SW 1271 (cell line): ENCODE data around the gene VRK2.
"Not testable (repeated sequence)": the region's sequence is repeated elsewhere in the genome, so short reads cannot be mapped to it uniquely, and the experiment has no call there.

ENCODE experiments used
- DNase-seq, 2 experiments: peaks; one replicate each; lab custom pipeline; 2025; lab: John Stamatoyannopoulos, UW

The VRK2 gene

GRCh38 chr2:58054264-58054663 is 7.7 kb downstream of the VRK2 start:
- DNase-seq, result no peak

DNA sequence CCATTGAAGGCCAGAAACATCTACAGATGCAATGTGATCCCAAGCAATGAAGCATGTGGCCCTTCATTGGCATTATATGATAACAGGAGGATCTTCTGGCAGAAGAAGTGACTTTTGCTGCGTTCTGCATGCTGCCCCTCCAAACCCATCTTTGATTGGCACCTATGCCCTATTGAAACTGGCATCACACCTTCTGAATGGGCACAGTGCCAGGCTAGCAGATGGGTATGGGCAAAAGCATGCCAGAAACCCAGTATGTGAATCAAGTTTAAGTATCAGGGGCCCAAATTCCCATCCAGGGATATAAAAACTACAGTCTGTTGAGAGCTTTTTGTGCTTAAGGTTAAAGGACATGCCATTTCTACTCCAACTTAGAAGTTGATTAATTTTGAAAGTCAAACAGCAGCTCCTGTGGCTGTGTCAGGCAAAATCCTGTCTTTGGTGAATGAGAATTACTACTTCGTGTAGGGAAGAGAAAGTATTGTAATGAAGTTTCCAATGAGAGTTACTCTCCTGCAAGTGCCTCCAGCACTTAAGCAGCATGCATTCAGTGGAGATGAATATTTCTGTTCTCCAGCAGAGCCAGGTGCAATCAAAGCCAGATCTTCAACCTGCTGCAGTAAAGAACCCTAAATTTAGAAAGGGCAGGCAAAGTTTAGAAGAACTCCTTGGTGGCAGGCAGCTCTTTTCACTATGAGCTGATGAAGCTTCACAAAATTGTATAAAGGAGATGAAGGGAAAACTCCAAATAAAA is 8.6 kb downstream of the VRK2 start:
- no peak for DNase-seq

- DNase-seq, result no peak
Observed at GRCh38 chr2:58056192-58056916, 9.7 kb downstream of the VRK2 start.

DNA sequence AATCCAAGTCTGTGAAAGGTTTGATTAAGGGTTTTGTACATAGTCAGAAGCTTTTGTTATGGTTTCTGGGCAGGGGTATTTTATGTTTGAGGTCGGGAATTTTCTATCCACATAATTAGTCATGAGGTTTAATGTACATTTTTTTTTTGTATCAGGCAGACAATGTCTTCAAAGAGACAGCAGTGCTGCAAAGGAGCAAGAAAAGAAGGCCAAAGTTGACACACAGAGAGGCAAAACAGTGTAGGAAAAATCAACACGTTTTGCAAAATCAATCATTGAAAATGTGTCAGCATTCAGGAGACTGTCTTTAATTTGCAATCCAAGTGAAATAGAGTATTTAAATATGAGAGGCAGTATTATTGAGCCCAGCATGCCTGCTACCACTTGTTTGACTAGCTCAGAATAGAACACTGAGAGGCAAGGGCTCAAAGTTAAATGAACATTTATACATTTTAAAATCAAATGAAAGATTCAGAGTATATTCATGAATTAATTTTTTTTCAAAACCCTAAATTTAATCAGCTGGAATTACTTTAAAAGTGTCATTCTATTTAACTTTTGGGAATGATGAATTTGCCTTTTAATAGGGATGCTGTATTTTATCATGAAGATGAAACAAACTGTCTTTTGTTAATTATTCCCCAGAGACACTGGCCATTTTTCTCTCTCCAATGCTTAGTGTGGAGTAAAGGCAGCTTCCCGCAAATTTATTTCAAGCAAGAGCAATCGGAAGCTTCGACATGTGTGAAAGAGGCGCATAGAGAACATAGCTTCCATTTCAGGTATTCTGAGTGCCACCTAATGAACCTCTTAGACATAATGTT is 11.3 kb downstream of the VRK2 start:
- no peak for DNase-seq

GRCh38 chr2:58063641-58064040 is 17.0 kb downstream of the VRK2 start:
- DNase-seq, result peak in 1 of 2 experiments; percentile 3

- DNase-seq, result no peak
Observed at GRCh38 chr2:58064086-58064485, 17.5 kb downstream of the VRK2 start.

GRCh38 chr2:58065248-58065647 is 18.6 kb downstream of the VRK2 start:
- DNase-seq, result no peak

DNA sequence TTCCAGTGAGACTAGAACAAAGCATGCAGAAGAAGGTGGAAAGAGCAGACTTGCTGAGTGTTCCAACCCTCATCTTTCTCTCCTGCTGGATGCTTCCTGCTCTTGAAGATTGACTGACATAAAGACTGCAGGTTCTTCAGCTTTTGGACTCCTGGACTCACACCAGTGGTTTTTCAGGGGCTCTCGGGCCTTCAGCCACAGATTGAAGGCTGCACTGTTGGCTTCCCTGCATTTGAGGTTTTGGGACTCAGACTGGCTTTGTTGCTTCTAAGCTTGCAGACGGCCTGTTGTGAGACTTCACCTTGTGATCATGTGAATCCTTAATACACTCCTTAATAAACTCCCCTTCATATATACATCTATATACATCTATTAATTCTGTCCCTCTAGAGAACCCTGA is 20.4 kb downstream of the VRK2 start:
- no peak for DNase-seq

DNA sequence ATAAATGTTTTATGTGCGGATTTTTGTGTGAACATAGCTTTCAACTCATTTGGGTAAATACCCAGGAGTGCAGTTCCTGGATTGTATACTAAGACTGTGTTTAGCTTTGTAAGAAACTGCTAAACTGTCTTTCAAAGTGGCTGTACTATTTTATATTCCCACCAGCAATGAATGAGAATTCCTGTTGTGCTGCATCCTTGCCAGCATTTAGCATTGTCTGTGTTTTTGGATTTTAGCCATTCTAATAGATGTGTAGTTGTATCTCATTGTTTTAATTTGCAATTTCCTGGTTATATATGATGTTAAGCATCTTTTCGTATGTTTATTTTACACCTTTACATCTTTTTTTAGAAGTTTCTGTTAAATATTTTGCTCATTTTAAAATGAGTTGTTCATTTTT is 24.2 kb downstream of the VRK2 start:
- DNase-seq, result no peak

DNA sequence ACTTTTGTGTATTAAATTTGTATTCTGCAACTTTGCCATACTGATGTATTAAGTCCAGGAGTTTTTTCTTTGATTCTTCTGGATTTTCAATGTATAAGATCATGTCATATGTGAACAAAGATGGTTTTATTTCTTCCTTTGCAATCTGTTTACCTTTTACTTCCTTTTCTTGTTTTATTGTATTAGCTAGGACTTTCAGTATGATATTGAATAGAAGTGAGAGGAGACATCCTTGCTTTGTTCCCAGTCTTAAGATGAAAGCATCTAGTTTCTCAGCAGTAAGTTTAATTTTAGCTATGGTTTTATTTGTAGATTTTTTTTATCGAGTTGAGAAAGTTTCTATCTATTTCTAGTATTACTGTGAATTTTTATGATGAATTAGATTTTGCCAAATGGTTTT is 25.5 kb downstream of the VRK2 start:
- DNase-seq, result no peak

- no peak for DNase-seq
Observed at GRCh38 chr2:58073008-58073407, 26.4 kb downstream of the VRK2 start.

DNA sequence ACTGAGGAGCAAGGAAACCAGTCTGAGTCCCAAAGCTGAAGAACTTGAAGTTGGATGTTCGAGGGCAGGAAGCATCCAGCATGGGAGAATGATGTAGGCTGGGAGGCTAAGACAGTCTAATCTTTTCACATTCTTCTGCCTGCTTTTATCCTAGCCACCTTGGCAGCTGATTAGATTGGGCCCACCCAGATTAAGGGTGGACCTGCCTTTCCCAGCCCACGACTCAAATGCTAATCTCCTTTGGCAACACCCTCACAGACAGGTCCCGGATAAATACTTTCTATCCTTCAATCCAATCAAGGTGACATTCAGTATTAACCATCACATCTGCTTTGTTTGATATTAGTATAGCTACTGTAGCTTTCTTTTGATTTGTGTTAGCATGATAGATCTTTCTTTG is 27.1 kb downstream of the VRK2 start:
- no peak for DNase-seq

- DNase-seq, result no peak
Observed at GRCh38 chr2:58081000-58081399, 34.4 kb downstream of the VRK2 start.

DNA sequence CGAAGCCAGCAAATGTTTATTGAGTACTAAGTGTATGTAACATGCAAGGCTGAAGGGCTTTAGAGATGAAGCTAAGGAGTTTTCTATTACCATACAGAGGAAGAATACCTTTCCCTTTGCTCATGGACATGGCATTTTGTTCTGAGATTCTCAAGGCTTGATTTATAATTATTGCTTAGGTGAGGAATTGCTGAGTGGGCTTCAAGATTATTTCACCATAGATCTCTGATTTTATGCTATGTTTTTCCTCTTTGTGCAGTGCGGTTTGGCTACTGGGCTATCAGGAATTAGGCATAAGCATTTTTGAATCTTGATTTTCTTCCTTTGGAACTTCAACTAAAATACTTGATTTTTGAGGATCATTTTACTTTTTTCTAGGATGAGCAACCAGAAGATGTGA is 42.5 kb downstream of the VRK2 start:
- DNase-seq, result no peak

DNA sequence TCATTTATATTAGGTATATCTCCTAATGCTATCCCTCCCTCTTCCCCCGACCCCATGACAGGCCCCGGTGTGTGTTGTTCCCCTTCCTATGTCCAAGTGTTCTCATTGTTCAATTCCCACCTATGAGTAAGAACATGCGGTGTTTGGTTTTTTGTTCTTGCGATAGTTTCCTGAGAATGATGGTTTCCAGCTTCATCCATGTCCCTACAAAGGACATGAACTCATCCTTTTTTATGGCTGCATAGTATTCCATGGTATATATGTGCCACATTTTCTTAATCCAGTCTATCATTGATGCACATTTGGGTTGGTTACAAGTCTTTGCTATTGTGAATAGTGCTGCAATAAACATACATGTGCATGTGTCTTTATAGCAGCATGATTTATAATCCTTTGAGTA is 46.2 kb downstream of the VRK2 start:
- DNase-seq, result not testable (repeated sequence)

GRCh38 chr2:58097025-58097424 is 50.4 kb downstream of the VRK2 start:
- no peak for DNase-seq

- no peak for DNase-seq
Observed at GRCh38 chr2:58098254-58099095, 51.9 kb downstream of the VRK2 start.

DNA sequence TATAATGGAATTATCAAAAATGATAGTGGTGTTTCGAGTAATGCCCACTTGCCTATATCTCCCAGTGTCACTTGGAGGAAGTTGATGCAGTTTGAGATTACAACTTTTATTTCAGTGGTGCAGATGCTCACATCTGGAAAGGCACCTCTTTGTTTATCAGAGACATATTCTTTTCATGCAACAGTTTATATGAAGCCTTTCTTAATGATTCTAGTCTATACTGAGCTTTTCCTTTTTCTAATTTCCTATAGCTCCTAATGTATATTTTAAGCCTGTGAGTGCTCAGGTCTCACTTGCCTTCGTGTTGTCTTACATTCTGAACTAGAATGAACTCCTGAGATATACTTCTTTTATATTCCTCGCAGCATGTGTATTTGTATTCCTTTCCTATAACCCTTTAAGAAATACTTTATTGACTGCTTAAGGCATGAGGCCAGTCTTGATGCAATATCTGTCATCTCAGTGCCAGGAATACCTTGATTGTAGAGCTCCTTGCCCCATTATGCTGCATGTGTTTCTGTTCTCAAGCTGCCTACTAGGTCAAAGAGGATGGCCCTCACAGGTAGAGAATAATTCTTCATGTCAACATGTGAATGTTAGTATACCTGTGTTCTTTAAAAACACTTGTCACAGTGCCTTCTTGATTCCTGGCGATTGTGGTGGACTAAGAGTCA is 52.6 kb downstream of the VRK2 start:
- DNase-seq, result no peak

DNA sequence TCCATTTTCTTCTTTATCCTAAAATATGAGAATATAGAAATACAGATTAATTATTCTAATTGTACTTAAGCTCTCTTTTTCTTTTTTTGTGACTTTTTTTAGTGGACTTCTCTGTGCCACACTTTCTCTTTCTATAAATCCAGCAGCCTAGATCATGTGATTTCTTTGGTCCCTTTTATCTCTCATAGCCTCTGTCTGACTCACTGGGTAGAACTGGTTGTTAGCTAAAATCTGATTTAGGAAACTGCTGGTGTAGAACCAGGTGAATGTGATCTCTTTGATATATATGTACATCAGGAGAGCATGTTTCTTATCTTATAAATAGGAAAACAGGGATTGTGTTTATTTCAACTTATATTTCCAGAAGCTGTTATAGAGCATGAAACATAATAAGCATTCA is 54.9 kb downstream of the VRK2 start:
- no peak for DNase-seq

- no peak for DNase-seq
Observed at GRCh38 chr2:58106896-58107295, 60.3 kb downstream of the VRK2 start.
